ENCODE measurements around the gene PIN1.

- TF ChIP-seq EZH2 (IDR thresholded peaks at IDR 0.05; ENCODE audit: insufficient read depth, poor library complexity, severe bottlenecking) (no peak), EZH2phosphoT487 (IDR thresholded peaks at IDR 0.05; ENCODE audit: insufficient read depth, low read depth) (no peak)
These were observed 4.3 kb downstream of the PIN1 start for GRCh38 chr19:9839415-9839814.
